Activated naive CD4-positive, alpha-beta T cell treated with anti-CD3 and anti-CD28 coated beads for 36 hours (primary cell): ENCODE results near the gene CELSR1. TPM values are rescaled to one million over a fixed set of nuclear protein-coding genes. Genes with fewer than 3 reads are reported as not detected.
A peak's percentile ranks its signal among the peaks of the same experiment; 100 is the strongest.

Source experiments
- CTCF ChIA-PET: fragments of 350-600 bp; sonication (Branson Sonifier 250); formaldehyde crosslinking; loops from one replicate; lab custom pipeline; 2021; ENCODE audit warnings: antibody characterized with exemption; lab: Charles Lee
- DNase-seq: peaks from one replicate; pipeline ENCODE4 v3.0.0-alpha.2; 2020
- H3K27ac Mint-ChIP-seq: one replicate; pipeline ENCODE4 v1.8.0; 2021; ENCODE audit warnings: mild to moderate bottlenecking, mixed read lengths
- H3K27me3 Mint-ChIP-seq: one replicate; pipeline ENCODE4 v1.8.0; 2021; ENCODE audit warnings: low read depth, mixed read lengths
- H3K36me3 Mint-ChIP-seq: one replicate; pipeline ENCODE4 v1.8.0; 2021; ENCODE audit warnings: low read depth, mixed read lengths
- H3K4me1 Mint-ChIP-seq: one replicate; pipeline ENCODE4 v1.8.0; 2021; ENCODE audit warnings: low read depth, mixed read lengths
- H3K4me3 Mint-ChIP-seq: one replicate; pipeline ENCODE4 v1.8.0; 2021; ENCODE audit warnings: mild to moderate bottlenecking, moderate library complexity, mixed read lengths
- H3K9me3 Mint-ChIP-seq: one replicate; pipeline ENCODE4 v1.8.0; 2021; ENCODE audit warnings: mixed read lengths
- intact Hi-C: fragments of 100-400 bp; cut with micrococcal nuclease; formaldehyde crosslinking; loops from one replicate; pipeline ENCODE4 v1.15.1; 2023
- total RNA-seq, 2 experiments: library from RNA; stranded (reverse); gene quantifications; one replicate each; pipeline ENCODE4 v1.2.3, GENCODE V29; 2021

CELSR1 gene
- total RNA-seq, 2 experiments from 2014 or later: 0.17 to 0.25 TPM

GRCh38 chr22:46542011-46542985 is 4.9 kb upstream of the CELSR1 start:
- no peak overlapping the region for H3K27ac Mint-ChIP-seq
- H3K9me3 Mint-ChIP-seq: no peaks in the 10 kb centered on the region
- peaks cover 12% of the 10 kb centered on the region for H3K4me1 Mint-ChIP-seq
- CTCF ChIA-PET: interaction anchor here (0.6 to 6.1 kb wide), 11 partner anchors 9 to 1446 kb away, joined by 3 to 57 read pairs (median 3); no protein-coding TSS in a partner anchor
- H3K4me3 Mint-ChIP-seq: no peak overlapping the region
- no peaks in the 10 kb centered on the region for H3K36me3 Mint-ChIP-seq
- intact Hi-C loops: loop anchor here (1.0 to 10.0 kb wide), 5 partner anchors 175 to 527 kb away; partner anchors contain the start of gene GTSE1
- peak; percentile 79 for DNase-seq
- peaks cover 21% of the 10 kb centered on the region for H3K27me3 Mint-ChIP-seq

- no peaks in the 10 kb centered on the region for H3K9me3 Mint-ChIP-seq
- no peak overlapping the region for H3K27ac Mint-ChIP-seq
- no peak overlapping the region for H3K4me3 Mint-ChIP-seq
- H3K27me3 Mint-ChIP-seq: peaks cover 21% of the 10 kb centered on the region
- no peaks in the 10 kb centered on the region for H3K36me3 Mint-ChIP-seq
- H3K4me1 Mint-ChIP-seq: peaks cover 12% of the 10 kb centered on the region
- intact Hi-C loops: loop anchor here (5.0 to 10.0 kb wide), 2 partner anchors 244 to 527 kb away; partner anchors contain the start of gene GTSE1
- CTCF ChIA-PET: interaction anchor here (0.6 to 6.1 kb wide), 12 partner anchors 8 to 1445 kb away, joined by 3 to 57 read pairs (median 4); no protein-coding TSS in a partner anchor
- DNase-seq: no peak
Measured at GRCh38 chr22:46541536-46541935, 4.1 kb upstream of the CELSR1 start.

GRCh38 chr22:46540874-46541273 is 3.5 kb upstream of the CELSR1 start:
- H3K27ac Mint-ChIP-seq: no peak overlapping the region

GRCh38 chr22:46539169-46539568 is 1.7 kb upstream of the CELSR1 start:
- Mint-ChIP-seq H3K4me1 (peaks cover 8% of the 10 kb centered on the region), H3K36me3 (no peaks in the 10 kb centered on the region), H3K9me3 (no peaks in the 10 kb centered on the region), H3K27me3 (peaks cover 35% of the 10 kb centered on the region), H3K4me3 (no peak overlapping the region), H3K27ac (no peak overlapping the region)
- no peak for DNase-seq
- intact Hi-C loops: no loop called here
- CTCF ChIA-PET: interaction anchor here (0.7 to 6.1 kb wide), 2 partner anchors 172 to 1490 kb away, joined by 3 to 57 read pairs; no protein-coding TSS in a partner anchor

More at GRCh38 chr22:46540874-46541273, 3.5 kb upstream of the CELSR1 start:
- H3K4me3 Mint-ChIP-seq: no peak overlapping the region
- H3K9me3 Mint-ChIP-seq: no peaks in the 10 kb centered on the region
- peaks cover 12% of the 10 kb centered on the region for H3K4me1 Mint-ChIP-seq
- CTCF ChIA-PET: interaction anchor here (1.0 to 6.1 kb wide), 4 partner anchors 7 to 419 kb away, joined by 3 to 57 read pairs (median 4); no protein-coding TSS in a partner anchor
- DNase-seq: no peak
- no peaks in the 10 kb centered on the region for H3K36me3 Mint-ChIP-seq
- H3K27me3 Mint-ChIP-seq: peaks cover 23% of the 10 kb centered on the region
- intact Hi-C loops: loop anchor here (5.0 to 10.0 kb wide), 2 partner anchors 244 to 526 kb away; partner anchors contain the start of gene GTSE1

- Mint-ChIP-seq H3K27me3 (peaks cover 35% of the 10 kb centered on the region), H3K27ac (no peak overlapping the region), H3K4me3 (no peak overlapping the region), H3K4me1 (peaks cover 8% of the 10 kb centered on the region), H3K9me3 (no peaks in the 10 kb centered on the region), H3K36me3 (no peaks in the 10 kb centered on the region)
- CTCF ChIA-PET: interaction anchor here (1.3 to 6.1 kb wide), 2 partner anchors 171 to 417 kb away, joined by 7 to 57 read pairs; no protein-coding TSS in a partner anchor
- DNase-seq: peak; percentile 15
- intact Hi-C loops: no loop called here
Measured at GRCh38 chr22:46538814-46539160, 1.4 kb upstream of the CELSR1 start.

GRCh38 chr22:46537946-46538813 is 760 bp upstream of the CELSR1 start:
- H3K4me3 Mint-ChIP-seq: peak overlapping the region; percentile 21
- H3K27ac Mint-ChIP-seq: no peak overlapping the region
- H3K9me3 Mint-ChIP-seq: no peaks in the 10 kb centered on the region
- peaks cover 35% of the 10 kb centered on the region for H3K27me3 Mint-ChIP-seq
- H3K4me1 Mint-ChIP-seq: peaks cover 8% of the 10 kb centered on the region
- intact Hi-C loops: no loop called here
- H3K36me3 Mint-ChIP-seq: no peaks in the 10 kb centered on the region
- CTCF ChIA-PET: interaction anchor here (0.6 to 6.1 kb wide), 3 partner anchors 146 to 416 kb away, joined by 4 to 57 read pairs (median 7); no protein-coding TSS in a partner anchor
- no peak for DNase-seq

GRCh38 chr22:46536537-46537224 is 739 bp downstream of the CELSR1 start:
- CTCF ChIA-PET: no interaction called here

GRCh38 chr22:46535876-46536536 is 1.4 kb downstream of the CELSR1 start:
- intact Hi-C loops: no loop called here
- H3K36me3 Mint-ChIP-seq: no peaks in the 10 kb centered on the region
- peaks cover 8% of the 10 kb centered on the region for H3K4me1 Mint-ChIP-seq
- peak overlapping the region; percentile 15 for H3K4me3 Mint-ChIP-seq
- no peaks in the 10 kb centered on the region for H3K9me3 Mint-ChIP-seq
- DNase-seq: no peak
- CTCF ChIA-PET: no interaction called here
- H3K27ac Mint-ChIP-seq: no peak overlapping the region
- peaks cover 33% of the 10 kb centered on the region for H3K27me3 Mint-ChIP-seq

More at GRCh38 chr22:46536537-46537224, 739 bp downstream of the CELSR1 start:
- Mint-ChIP-seq H3K4me1 (peaks cover 8% of the 10 kb centered on the region), H3K27me3 (peaks cover 33% of the 10 kb centered on the region), H3K27ac (no peak overlapping the region), H3K4me3 (no peak overlapping the region), H3K36me3 (no peaks in the 10 kb centered on the region), H3K9me3 (no peaks in the 10 kb centered on the region)
- DNase-seq: no peak
- intact Hi-C loops: no loop called here

- peaks cover 8% of the 10 kb centered on the region for H3K4me1 Mint-ChIP-seq
- H3K4me3 Mint-ChIP-seq: no peak overlapping the region
- CTCF ChIA-PET: no interaction called here
- intact Hi-C loops: no loop called here
- H3K27ac Mint-ChIP-seq: no peak overlapping the region
- H3K36me3 Mint-ChIP-seq: no peaks in the 10 kb centered on the region
- H3K9me3 Mint-ChIP-seq: no peaks in the 10 kb centered on the region
- peaks cover 26% of the 10 kb centered on the region for H3K27me3 Mint-ChIP-seq
- DNase-seq: no peak
Measured at GRCh38 chr22:46534901-46535630, 2.4 kb downstream of the CELSR1 start.

- no peak for DNase-seq
- intact Hi-C loops: no loop called here
- H3K4me3 Mint-ChIP-seq: no peak overlapping the region
- H3K27me3 Mint-ChIP-seq: peaks cover 26% of the 10 kb centered on the region
- no peaks in the 10 kb centered on the region for H3K9me3 Mint-ChIP-seq
- no peak overlapping the region for H3K27ac Mint-ChIP-seq
- no peaks in the 10 kb centered on the region for H3K36me3 Mint-ChIP-seq
- CTCF ChIA-PET: interaction anchor here (1.0 kb wide), 1 partner anchor 7 kb away, joined by 3 read pairs; no protein-coding TSS in a partner anchor
- H3K4me1 Mint-ChIP-seq: peaks cover 8% of the 10 kb centered on the region
Measured at GRCh38 chr22:46534177-46534776, 3.1 kb downstream of the CELSR1 start.
